Ectodermal cell (in vitro differentiated cells): ENCODE data around the gene PTGR2.
"Not testable (repeated sequence)": the region's sequence is repeated elsewhere in the genome, so short reads cannot be mapped to it uniquely, and the experiment has no call there.

Source experiments
- H3K27ac ChIP-seq: 2 replicates; pipeline ENCODE4 v1.7.0; 2013; ENCODE audit warnings: mild to moderate bottlenecking, low read depth, low read length; ENCODE audit not compliant: insufficient read depth, poor library complexity, severe bottlenecking
- H3K27me3 ChIP-seq: 2 replicates; pipeline ENCODE4 v1.7.0; 2013; ENCODE audit warnings: mild to moderate bottlenecking, low read length; ENCODE audit not compliant: insufficient read depth, control insufficient read depth, poor library complexity, severe bottlenecking
- H3K36me3 ChIP-seq: one replicate; pipeline ENCODE4 v1.7.0; 2013; ENCODE audit warnings: low read length; ENCODE audit not compliant: control insufficient read depth, insufficient read depth
- H3K4me1 ChIP-seq: one replicate; pipeline ENCODE4 v1.7.0; 2013; ENCODE audit warnings: low read length; ENCODE audit not compliant: control insufficient read depth, insufficient read depth
- H3K4me3 ChIP-seq: 2 replicates; pipeline ENCODE4 v1.7.0; 2013; ENCODE audit warnings: low read depth, low read length, control low read depth; ENCODE audit not compliant: insufficient read depth
- H3K9me3 ChIP-seq: 2 replicates; pipeline ENCODE4 v1.7.0; 2013; ENCODE audit warnings: mild to moderate bottlenecking, low read length, moderate library complexity; ENCODE audit not compliant: control insufficient read depth
- WGBS, 2 experiments: methylation state at CpG; one replicate each; pipeline ENCODE4 v1.1.7; 2013; ENCODE audit warnings: missing lambda C conversion rate in 2 of 2; 5-methylcytosine and 5-hydroxymethylcytosine counted together

Gene PTGR2

GRCh38 chr14:73861073-73861472 is 9.4 kb downstream of the PTGR2 start:
- H3K4me1 ChIP-seq = no peaks in the 10 kb centered on the region
- no peaks in the 10 kb centered on the region for H3K27me3 ChIP-seq
- 92 to 96% methylated on average over 5 of the region's 5 CpGs for WGBS, 2 experiments
- H3K36me3 ChIP-seq = peaks cover 22% of the 10 kb centered on the region
- no peak overlapping the region for H3K4me3 ChIP-seq
- no peak overlapping the region for H3K27ac ChIP-seq
- no peaks in the 10 kb centered on the region for H3K9me3 ChIP-seq

DNA sequence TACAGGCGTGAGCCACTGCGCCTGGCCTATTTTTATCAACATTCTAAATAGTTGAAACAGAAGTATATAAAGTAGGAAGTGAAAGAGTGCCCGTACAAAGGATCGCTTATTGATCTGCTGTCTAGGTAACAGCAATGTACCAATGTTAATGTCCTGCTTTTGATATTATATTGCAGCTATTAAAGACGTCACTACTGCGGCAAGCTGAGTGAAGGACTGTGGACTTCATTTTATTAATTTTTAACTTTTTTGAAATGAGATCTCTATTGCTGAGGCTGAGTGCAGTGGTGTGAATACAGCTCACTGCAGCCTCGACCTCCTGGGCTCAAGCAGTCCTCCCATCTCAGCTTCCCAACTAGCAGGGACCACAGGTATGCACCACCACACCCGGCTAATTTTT is 10.8 kb downstream of the PTGR2 start:
- no peak overlapping the region for H3K27ac ChIP-seq
- no peaks in the 10 kb centered on the region for H3K9me3 ChIP-seq
- WGBS, 2 experiments = 95 to 96% methylated on average over 8 of the region's 8 CpGs
- no peak overlapping the region for H3K4me3 ChIP-seq
- H3K4me1 ChIP-seq = no peaks in the 10 kb centered on the region
- no peaks in the 10 kb centered on the region for H3K27me3 ChIP-seq
- H3K36me3 ChIP-seq = peaks cover 23% of the 10 kb centered on the region

- Histone ChIP-seq H3K36me3 (peaks cover 27% of the 10 kb centered on the region), H3K9me3 (no peaks in the 10 kb centered on the region), H3K4me1 (no peaks in the 10 kb centered on the region), H3K4me3 (no peak overlapping the region), H3K27ac (no peak overlapping the region), H3K27me3 (no peaks in the 10 kb centered on the region)
- WGBS, 2 experiments = 87 to 100% methylated on average over 1 to 2 of the region's 2 CpGs
These were observed 11.6 kb downstream of the PTGR2 start for GRCh38 chr14:73863209-73863608.

DNA sequence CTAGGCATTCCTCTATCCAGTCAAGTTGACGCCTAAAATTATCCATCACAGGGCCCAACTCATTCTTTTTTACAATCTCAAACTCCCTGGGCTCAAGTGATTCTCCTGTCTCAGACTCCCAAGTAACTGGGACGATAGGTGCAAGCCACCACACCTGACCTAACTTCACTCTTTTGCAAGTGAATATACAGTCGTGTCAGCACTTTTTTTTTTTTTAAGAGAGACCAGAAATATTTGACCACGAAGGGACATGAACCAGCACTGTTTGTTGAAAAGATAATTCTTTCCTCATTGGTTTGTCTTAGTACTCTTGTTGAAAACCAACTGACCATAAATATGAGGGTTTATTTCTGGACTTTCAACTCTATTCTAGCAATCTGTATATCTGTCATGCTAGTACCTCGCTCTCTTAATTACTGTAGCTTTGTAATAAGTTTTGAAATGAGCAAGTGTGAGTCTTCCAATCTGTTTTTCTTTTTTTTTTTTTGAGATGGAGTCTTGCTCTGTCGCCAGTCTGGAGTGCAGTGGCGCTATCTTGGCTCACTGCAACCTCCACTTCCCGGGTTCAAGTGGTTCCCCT is 14.0 kb downstream of the PTGR2 start:
- H3K36me3 ChIP-seq = peaks cover 20% of the 10 kb centered on the region
- no peaks in the 10 kb centered on the region for H3K4me1 ChIP-seq
- H3K27ac ChIP-seq = no peak overlapping the region
- no peak overlapping the region for H3K4me3 ChIP-seq
- H3K27me3 ChIP-seq = no peaks in the 10 kb centered on the region
- WGBS, 2 experiments = 93 to 94% methylated on average over 8 of the region's 8 CpGs
- H3K9me3 ChIP-seq = no peaks in the 10 kb centered on the region

- not testable (repeated sequence) for H3K27me3 ChIP-seq, H3K4me1 ChIP-seq, H3K36me3 ChIP-seq, H3K27ac ChIP-seq, H3K9me3 ChIP-seq, H3K4me3 ChIP-seq
- 93 to 95% methylated on average over 11 of the region's 11 CpGs for WGBS, 2 experiments
These were observed 18.1 kb downstream of the PTGR2 start for GRCh38 chr14:73869754-73870153.

DNA sequence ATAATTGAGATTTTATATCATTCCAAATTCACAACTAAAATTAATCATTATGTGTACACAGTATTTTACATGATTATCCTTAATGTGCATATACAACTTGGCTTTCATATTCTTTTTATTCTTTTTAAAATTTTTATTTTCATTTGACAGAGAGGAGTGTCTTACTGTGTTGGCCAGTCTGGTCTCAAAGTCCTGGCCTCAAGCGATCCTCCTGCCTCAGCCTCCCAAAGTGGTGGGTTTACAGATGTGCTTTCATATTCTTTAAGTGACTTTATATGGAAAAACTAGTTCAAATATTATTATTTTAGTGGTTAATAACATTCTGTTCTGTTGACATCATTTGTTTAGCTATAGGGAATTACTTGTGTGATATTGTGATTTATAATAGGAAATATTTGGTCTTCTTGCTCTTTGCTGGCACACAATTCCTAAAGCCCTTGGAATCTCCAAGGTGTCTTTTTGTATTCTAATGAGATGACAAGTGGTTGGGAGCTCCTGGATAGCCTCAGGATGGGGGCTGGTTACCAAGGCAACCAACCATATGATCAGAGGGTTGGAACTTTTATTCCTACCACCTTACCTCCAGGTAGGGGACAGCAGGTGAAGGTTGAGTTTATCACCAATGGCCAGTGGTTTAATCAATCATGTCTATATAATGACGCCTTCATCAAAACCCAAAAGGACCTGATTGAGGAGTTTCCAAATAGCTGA is 19.0 kb downstream of the PTGR2 start:
- no peaks in the 10 kb centered on the region for H3K4me1 ChIP-seq
- H3K27me3 ChIP-seq = no peaks in the 10 kb centered on the region
- H3K9me3 ChIP-seq = no peaks in the 10 kb centered on the region
- 100% methylated on average over 1 to 2 of the region's 2 CpGs for WGBS, 2 experiments
- no peak overlapping the region for H3K4me3 ChIP-seq
- H3K27ac ChIP-seq = no peak overlapping the region
- H3K36me3 ChIP-seq = peaks cover 5% of the 10 kb centered on the region

DNA sequence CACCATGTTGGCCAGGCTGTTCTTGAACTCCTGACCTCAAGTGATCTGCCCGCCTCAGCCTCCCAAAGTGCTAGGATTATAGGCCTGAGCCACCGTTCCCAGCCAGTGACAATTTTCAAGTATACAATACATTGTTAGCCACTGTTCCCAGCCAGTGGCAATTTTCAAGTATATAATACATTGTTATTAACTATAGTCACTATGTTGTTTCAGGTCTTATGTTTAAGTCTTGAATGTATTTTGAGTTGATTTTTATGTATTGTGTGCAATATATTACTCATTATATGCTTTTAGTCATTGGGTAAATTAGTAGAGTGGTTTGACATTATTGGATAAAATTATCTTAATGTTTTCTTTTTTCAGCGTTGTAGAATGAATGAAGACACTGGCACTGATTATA is 22.0 kb downstream of the PTGR2 start:
- H3K4me3 ChIP-seq = no peak overlapping the region
- 90 to 97% methylated on average over 3 of the region's 3 CpGs for WGBS, 2 experiments
- H3K36me3 ChIP-seq = no peaks in the 10 kb centered on the region
- no peaks in the 10 kb centered on the region for H3K27me3 ChIP-seq
- no peak overlapping the region for H3K27ac ChIP-seq
- H3K4me1 ChIP-seq = no peaks in the 10 kb centered on the region
- H3K9me3 ChIP-seq = no peaks in the 10 kb centered on the region

GRCh38 chr14:73877790-73878189 is 26.2 kb downstream of the PTGR2 start:
- Histone ChIP-seq H3K4me3 (no peak overlapping the region), H3K9me3 (no peaks in the 10 kb centered on the region), H3K36me3 (peaks cover 2% of the 10 kb centered on the region), H3K27me3 (no peaks in the 10 kb centered on the region), H3K4me1 (no peaks in the 10 kb centered on the region), H3K27ac (no peak overlapping the region)
- 90 to 98% methylated on average over 3 of the region's 3 CpGs for WGBS, 2 experiments

- Histone ChIP-seq H3K9me3 (no peaks in the 10 kb centered on the region), H3K27ac (no peak overlapping the region), H3K27me3 (no peaks in the 10 kb centered on the region), H3K4me3 (no peak overlapping the region), H3K36me3 (peaks cover 2% of the 10 kb centered on the region), H3K4me1 (no peaks in the 10 kb centered on the region)
- WGBS, 2 experiments = 94 to 96% methylated on average over 6 of the region's 6 CpGs
These were observed 26.8 kb downstream of the PTGR2 start for GRCh38 chr14:73878436-73878835.

GRCh38 chr14:73879027-73879426 is 27.4 kb downstream of the PTGR2 start:
- no peak overlapping the region for H3K27ac ChIP-seq
- no peaks in the 10 kb centered on the region for H3K27me3 ChIP-seq
- no peak overlapping the region for H3K4me3 ChIP-seq
- WGBS, 2 experiments = 91 to 100% methylated on average over 1 of the region's 1 CpG
- H3K4me1 ChIP-seq = no peaks in the 10 kb centered on the region
- no peaks in the 10 kb centered on the region for H3K9me3 ChIP-seq
- H3K36me3 ChIP-seq = peaks cover 2% of the 10 kb centered on the region
